ENCODE results near the gene DYRK1A. TPM values are rescaled to one million over a fixed set of nuclear protein-coding genes. Genes with fewer than 3 reads are reported as not detected.

The DYRK1A gene
- total and polyA plus RNA-seq, 10 of the 15 experiments (the other 5 are each of a cell fraction or from before 2014, with no cell fraction given), result 2.4 to 68.6 (median 30.7) TPM

- 97% methylated on average over 5 of the region's 5 CpGs for WGBS (ENCODE audit: insufficient coverage, insufficient replicate concordance, low lambda C conversion rate, missing lambda C conversion rate)
- Histone ChIP-seq H3K4me3 (no peak overlapping the region), H3K4me2 (ENCODE audit: control insufficient read depth, insufficient read depth) (no peak overlapping the region), H3K79me2 (ENCODE audit: control insufficient read depth, insufficient read depth, low read length) (peaks cover 67% of the 10 kb centered on the region), H3K9ac (ENCODE audit: control insufficient read depth, insufficient read depth, low read length) (no peak overlapping the region), H3K27me3 (replicated peaks in 1 of 2; ENCODE audit: control insufficient read depth in 2 of 2, insufficient read depth in 2 of 2, low read length in 1 of 2) (no peaks in the 10 kb centered on the region), H3K27ac (ENCODE audit: control insufficient read depth, insufficient read depth) (no peak overlapping the region), H3K9me3 (replicated peaks; ENCODE audit: control insufficient read depth, insufficient read depth, low read length) (peaks cover 4% of the 10 kb centered on the region), H2AFZ (ENCODE audit: control insufficient read depth, low read depth, low read length) (no peak overlapping the region), H4K20me1 (ENCODE audit: control insufficient read depth, insufficient read depth) (peaks cover 2% of the 10 kb centered on the region; the same call in 1 of the 2 replicates), H3K36me3 (ENCODE audit: control insufficient read depth in 2 of 2, insufficient read depth in 2 of 2, low read length in 1 of 2) (peaks cover 3 to 10% of the 10 kb centered on the region in 2 experiments; a peak in 3 of 4 replicates), H3K4me1 (ENCODE audit: control insufficient read depth, insufficient read depth, low read length) (no peaks in the 10 kb centered on the region)
- RAD21 ChIA-PET (ENCODE audit: unreplicated experiment), result interaction anchor here (1.3 kb wide), 1 partner anchor 61 kb away, joined by 3 read pairs; no protein-coding TSS in a partner anchor
- POLR2A ChIA-PET, result interaction anchor here (0.7 to 2.2 kb wide), 2 partner anchors 24 to 143 kb away, joined by 5 read pairs; no protein-coding TSS in a partner anchor
- in situ Hi-C loops (cut with MboI) (no loop called here), intact Hi-C loops (cut with micrococcal nuclease; ENCODE audit: unreplicated experiment) (no loop called here)
- BruUV-seq (replicated peaks), result no TSS peak
- FAIRE-seq (no peak), DNase-seq (ENCODE audit: low read depth, low spot score) (no peak), ATAC-seq (no peak)
- CTCF ChIA-PET, result interaction anchor here (0.8 kb wide), 1 partner anchor 18 kb away, joined by 3 read pairs; no protein-coding TSS in a partner anchor
- no peak for TF ChIP-seq ZNF24 (IDR thresholded peaks at IDR 0.05)
- no peak for TF ChIP-seq CBX5 (IDR thresholded peaks at IDR 0.05; ENCODE audit: low read depth)
- no peak for TF ChIP-seq IRF3 (IDR thresholded peaks at IDR 0.05)
- no peak for TF ChIP-seq SKIL (IDR thresholded peaks at IDR 0.05; ENCODE audit: low read depth, poor library complexity, severe bottlenecking)
- no peak for TF ChIP-seq CHD4 (IDR thresholded peaks at IDR 0.05)
- TF ChIP-seq FOXK2 (IDR thresholded peaks at IDR 0.05), result no peak
- TF ChIP-seq YY1 (IDR thresholded peaks at IDR 0.05; ENCODE audit: low read depth, low read length), result no peak
- TF ChIP-seq NR2C2 (IDR thresholded peaks at IDR 0.05; ENCODE audit: borderline replicate concordance, control insufficient read depth, insufficient read length, low read depth), result no peak
- TF ChIP-seq RELA (IDR thresholded peaks at IDR 0.05; ENCODE audit: borderline replicate concordance, partially characterized antibody), result no peak
- TF ChIP-seq NBN (IDR thresholded peaks at IDR 0.05), result no peak
- SMC1A ChIA-PET (ENCODE audit: uncharacterized antibody, unreplicated experiment), result interaction anchor here (0.6 to 2.1 kb wide), 3 partner anchors 11 to 63 kb away, joined by 3 to 6 read pairs (median 5); no protein-coding TSS in a partner anchor
Measured at GRCh38 chr21:37432710-37433455, 66.3 kb downstream of the DYRK1A start.

All from GM12878 (cell line).